Testis (tissue), 3 donors: Measurements from ENCODE around the gene BCAS3. TPM values are rescaled to one million over a fixed set of nuclear protein-coding genes. Genes with fewer than 3 reads are reported as not detected.
"Not testable (repeated sequence)": the region's sequence is repeated elsewhere in the genome, so short reads cannot be mapped to it uniquely, and the experiment has no call there.

Experiments
- DNase-seq: peaks from one replicate; pipeline ENCODE4 v3.0.0-alpha.2; 2019
- H3K27ac ChIP-seq, 2 donors: fragments of 200-600 bp; sonication (generic); one replicate each; pipeline ENCODE4 v1.5.1; 2019
- H3K27me3 ChIP-seq: fragments of 200-600 bp; sonication (generic); one replicate; pipeline ENCODE4 v1.5.1; 2019
- H3K36me3 ChIP-seq: fragments of 200-600 bp; sonication (generic); one replicate; pipeline ENCODE4 v1.5.1; 2017; ENCODE audit warnings: low read depth; ENCODE audit errors: missing control alignments
- H3K4me1 ChIP-seq: fragments of 200-600 bp; sonication (generic); one replicate; pipeline ENCODE4 v1.5.1; 2019
- H3K4me3 ChIP-seq, 2 donors: fragments of 200-600 bp; sonication (generic); one replicate each; pipeline ENCODE4 v1.5.1; 2017 to 2019
- H3K9me3 ChIP-seq: fragments of 200-600 bp; sonication (generic); one replicate; pipeline ENCODE4 v1.5.1; 2017
- POLR2A ChIP-seq: fragments of 450-650 bp; IDR thresholded peaks from one replicate; pipeline ENCODE4 v1.6.1; 2017; ENCODE audit warnings: antibody characterized with exemption, mild to moderate bottlenecking, moderate library complexity
- WGBS, 2 donors: methylation state at CpG; one replicate each; pipeline ENCODE4 v1.1.5; 2018; 5-methylcytosine and 5-hydroxymethylcytosine counted together
- intact Hi-C: fragments of 100-400 bp; cut with DNase I; formaldehyde crosslinking; loops from one replicate; pipeline ENCODE4 v1.15.1; 2023; ENCODE audit warnings: low total_unique reads
- polyA plus RNA-seq: library from polyadenylated mRNA; stranded (reverse); fragments of 350-450 nt; fragmentation: Illumina TruSeq; extraction: RNeasy Lipid Tissue Mini Kit (QIAGEN cat#74804); gene quantifications from one replicate; pipeline ENCODE4 v1.2.3, GENCODE V29; 2014; ENCODE audit warnings: low read depth, low replicate concordance; ENCODE audit not compliant: insufficient read depth
- total RNA-seq, 2 donors: library from RNA; depleted of rRNA; stranded (reverse); fragments of >200 nt; gene quantifications; one replicate each; pipeline ENCODE4 v1.2.3, GENCODE V29; 2016
- TF ChIP-seq, protein P1 (sequence below), 3 experiments: fragments of 450-650 bp in 2 of 3; fragments of 200-600 bp in 1 of 3; sonication (generic) in 1 of 3; IDR thresholded peaks; one replicate each; pipeline ENCODE4 v1.5.1; 2016 to 2019; ENCODE audit warnings: antibody characterized with exemption in 3 of 3, mild to moderate bottlenecking in 2 of 3, moderate library complexity in 1 of 3

BCAS3 gene
- total and polyA plus RNA-seq, 3 donors from 2014 or later = 54.8 to 96.7 (median 73.0) TPM

DNA sequence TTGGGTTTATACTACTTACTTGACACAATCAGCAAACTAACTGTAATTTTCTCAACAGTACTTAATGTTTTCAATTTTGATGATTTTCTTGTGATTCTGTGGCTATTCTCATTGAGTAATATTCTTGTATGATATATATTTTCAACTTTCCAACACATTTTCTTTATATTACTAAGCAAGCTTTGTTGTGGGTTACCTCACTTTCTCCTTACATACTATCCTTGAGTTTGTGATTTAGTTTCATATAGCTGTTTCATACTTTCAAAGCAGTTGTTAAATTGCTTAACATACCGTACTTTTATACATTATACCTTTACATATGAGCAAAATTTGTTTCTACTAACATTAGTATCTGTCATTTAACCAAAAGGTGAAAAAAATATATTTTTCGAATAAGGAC, 197.1 kb downstream of the BCAS3 start:
- no peak for TF ChIP-seq POLR2A
- TF ChIP-seq, protein P1, sequence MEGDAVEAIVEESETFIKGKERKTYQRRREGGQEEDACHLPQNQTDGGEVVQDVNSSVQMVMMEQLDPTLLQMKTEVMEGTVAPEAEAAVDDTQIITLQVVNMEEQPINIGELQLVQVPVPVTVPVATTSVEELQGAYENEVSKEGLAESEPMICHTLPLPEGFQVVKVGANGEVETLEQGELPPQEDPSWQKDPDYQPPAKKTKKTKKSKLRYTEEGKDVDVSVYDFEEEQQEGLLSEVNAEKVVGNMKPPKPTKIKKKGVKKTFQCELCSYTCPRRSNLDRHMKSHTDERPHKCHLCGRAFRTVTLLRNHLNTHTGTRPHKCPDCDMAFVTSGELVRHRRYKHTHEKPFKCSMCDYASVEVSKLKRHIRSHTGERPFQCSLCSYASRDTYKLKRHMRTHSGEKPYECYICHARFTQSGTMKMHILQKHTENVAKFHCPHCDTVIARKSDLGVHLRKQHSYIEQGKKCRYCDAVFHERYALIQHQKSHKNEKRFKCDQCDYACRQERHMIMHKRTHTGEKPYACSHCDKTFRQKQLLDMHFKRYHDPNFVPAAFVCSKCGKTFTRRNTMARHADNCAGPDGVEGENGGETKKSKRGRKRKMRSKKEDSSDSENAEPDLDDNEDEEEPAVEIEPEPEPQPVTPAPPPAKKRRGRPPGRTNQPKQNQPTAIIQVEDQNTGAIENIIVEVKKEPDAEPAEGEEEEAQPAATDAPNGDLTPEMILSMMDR (IDR thresholded peaks at IDR 0.05) = no peak
- Histone ChIP-seq H3K27me3 (no peaks in the 10 kb centered on the region), H3K9me3 (no peaks in the 10 kb centered on the region), H3K36me3 (no peaks in the 10 kb centered on the region), H3K4me1 (no peaks in the 10 kb centered on the region), H3K27ac (no peak overlapping the region), H3K4me3 (no peak overlapping the region)
- intact Hi-C loops = no loop called here
- DNase-seq = no peak
- 85 to 95% methylated on average over 2 of the region's 2 CpGs for WGBS, 2 donors

DNA sequence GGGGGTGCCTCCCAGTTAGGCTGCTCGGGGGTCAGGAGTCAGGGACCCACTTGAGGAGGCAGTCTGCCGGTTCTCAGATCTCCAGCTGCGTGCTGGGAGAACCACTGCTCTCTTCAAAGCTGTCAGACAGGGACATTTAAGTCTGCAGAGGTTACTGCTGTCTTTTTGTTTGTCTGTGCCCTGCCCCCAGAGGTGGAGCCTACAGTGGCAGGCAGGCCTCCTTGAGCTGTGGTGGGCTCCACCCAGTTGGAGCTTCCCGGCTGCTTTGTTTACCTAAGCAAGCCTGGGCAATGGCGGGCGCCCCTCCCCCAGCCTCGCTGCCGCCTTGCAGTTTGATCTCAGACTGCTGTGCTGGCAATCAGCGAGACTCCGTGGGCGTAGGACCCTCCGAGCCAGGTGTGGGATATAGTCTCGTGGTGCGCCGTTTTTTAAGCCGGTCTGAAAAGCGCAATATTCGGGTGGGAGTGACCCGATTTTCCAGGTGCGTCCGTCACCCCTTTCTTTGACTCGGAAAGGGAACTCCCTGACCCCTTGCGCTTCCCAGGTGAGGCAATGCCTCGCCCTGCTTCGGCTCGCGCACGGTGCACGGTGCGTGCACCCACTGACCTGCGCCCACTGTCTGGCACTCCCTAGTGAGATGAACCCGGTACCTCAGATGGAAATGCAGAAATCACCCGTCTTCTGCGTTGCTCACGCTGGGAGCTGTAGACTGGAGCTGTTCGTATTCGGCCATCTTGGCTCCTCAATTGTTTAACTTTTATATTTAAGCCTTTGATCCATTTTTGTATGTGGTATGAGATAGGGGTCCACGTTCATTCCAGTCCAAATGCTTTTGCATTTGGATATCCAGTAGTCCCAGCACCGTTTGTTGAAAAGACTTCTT, 209.3 kb downstream of the BCAS3 start:
- H3K9me3 ChIP-seq, H3K4me3 ChIP-seq, intact Hi-C loops, H3K36me3 ChIP-seq, H3K27ac ChIP-seq, H3K27me3 ChIP-seq, DNase-seq, H3K4me1 ChIP-seq: not testable (repeated sequence)
- WGBS, 2 donors = 71 to 78% methylated on average over 8 to 19 of the region's 39 CpGs

DNA sequence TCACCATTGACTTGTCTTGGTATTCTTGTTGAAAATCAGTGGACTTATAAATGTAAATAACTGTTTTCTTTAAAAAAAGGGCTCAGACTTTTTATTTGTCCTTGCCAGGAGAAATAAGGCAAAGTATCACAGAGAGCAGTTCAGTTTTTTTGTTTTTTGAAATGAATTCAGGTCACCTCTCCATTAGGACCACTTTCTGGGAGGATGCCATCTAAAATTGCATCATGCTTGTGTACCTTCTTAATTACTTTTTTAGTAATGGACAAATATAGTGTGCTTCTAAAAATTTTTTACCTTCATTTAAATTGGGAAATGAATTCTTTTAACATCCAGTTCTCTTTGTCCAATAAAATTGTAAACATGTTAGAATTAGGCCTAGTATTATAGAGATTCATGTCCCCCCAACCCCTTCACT, 210.0 kb downstream of the BCAS3 start:
- Histone ChIP-seq H3K4me3 (no peak overlapping the region), H3K27ac (no peak overlapping the region), H3K36me3 (no peaks in the 10 kb centered on the region), H3K27me3 (no peaks in the 10 kb centered on the region), H3K4me1 (no peaks in the 10 kb centered on the region), H3K9me3 (no peaks in the 10 kb centered on the region)
- intact Hi-C loops = no loop called here
- no peak for DNase-seq
- TF ChIP-seq, protein P1 (IDR thresholded peaks at IDR 0.05) = no peak
- no peak for TF ChIP-seq POLR2A

DNA sequence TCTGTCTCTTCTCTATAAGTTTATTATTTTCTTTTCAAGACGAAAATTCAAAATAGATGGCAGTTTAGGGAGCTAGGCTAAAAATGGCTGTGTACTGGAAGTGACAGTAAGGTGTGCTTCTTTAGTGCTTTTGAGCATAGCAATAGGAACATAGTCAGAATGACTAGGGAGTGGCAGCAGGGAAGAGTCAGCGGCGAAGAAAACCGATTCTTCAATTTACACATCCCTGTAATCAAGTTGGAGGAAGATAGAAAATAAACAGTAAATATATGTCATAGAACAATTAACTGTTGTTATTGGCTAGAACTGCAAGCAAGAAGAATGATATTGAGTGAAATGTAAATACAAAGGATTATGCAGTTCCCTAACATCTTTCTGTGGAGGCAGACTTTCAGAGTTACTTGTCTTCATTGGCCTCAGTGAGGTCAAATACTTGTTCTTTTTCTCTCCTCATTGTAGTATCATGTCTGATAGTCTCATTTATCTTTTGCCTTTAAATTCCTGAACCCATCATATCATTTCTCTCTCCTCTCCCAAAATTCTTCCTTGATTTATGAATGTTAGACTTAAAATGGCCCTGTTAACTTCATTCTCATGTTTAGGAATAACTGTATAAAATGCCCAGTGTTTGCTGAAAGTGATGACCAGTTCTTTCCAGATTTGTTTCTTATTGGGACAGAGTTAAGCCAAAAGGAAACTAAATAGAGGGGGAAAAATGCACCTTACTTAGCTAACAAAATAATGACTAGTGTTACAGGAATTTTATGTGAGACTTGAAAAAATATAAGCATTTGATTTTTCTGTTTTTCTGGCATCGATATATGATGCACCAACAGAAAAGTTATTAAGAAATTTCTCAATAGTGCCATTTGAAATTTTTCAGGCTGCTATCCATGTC, 211.4 kb downstream of the BCAS3 start:
- Histone ChIP-seq H3K4me1 (no peaks in the 10 kb centered on the region), H3K27me3 (no peaks in the 10 kb centered on the region), H3K4me3 (no peak overlapping the region), H3K9me3 (no peaks in the 10 kb centered on the region), H3K27ac (no peak overlapping the region), H3K36me3 (no peaks in the 10 kb centered on the region)
- intact Hi-C loops = no loop called here
- DNase-seq = no peak
- no peak for TF ChIP-seq POLR2A
- TF ChIP-seq, protein P1 (IDR thresholded peaks at IDR 0.05) = no peak
- 87 to 92% methylated on average over 5 of the region's 5 CpGs for WGBS, 2 donors

DNA sequence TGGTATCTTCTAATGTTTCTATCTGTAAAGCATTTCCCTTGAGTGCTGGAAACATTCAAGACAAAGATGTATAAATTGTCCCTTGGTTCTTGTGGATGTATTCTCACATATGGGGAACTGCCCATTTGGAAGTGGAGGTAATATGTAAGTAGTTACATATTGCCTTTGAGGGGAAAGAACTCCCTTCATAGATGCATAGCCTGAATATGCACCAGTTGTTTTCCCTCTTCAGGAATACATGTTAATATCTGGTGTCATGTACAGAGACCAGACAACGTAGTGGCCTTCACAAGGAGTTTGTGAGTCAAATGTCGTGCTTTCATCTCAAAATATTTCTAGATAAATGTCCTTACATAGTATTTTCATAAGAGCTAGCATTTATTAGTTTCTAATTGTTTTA, 213.5 kb downstream of the BCAS3 start:
- Histone ChIP-seq H3K27ac (no peak overlapping the region), H3K4me3 (no peak overlapping the region), H3K4me1 (no peaks in the 10 kb centered on the region), H3K36me3 (no peaks in the 10 kb centered on the region), H3K27me3 (no peaks in the 10 kb centered on the region), H3K9me3 (no peaks in the 10 kb centered on the region)
- DNase-seq = no peak
- WGBS, 2 donors = 91 to 100% methylated on average over 2 of the region's 2 CpGs
- intact Hi-C loops = no loop called here
- TF ChIP-seq, protein P1 (IDR thresholded peaks at IDR 0.05) = no peak
